Activated T-cell treated with anti-CD3 and anti-CD28 coated beads, Interleukin-2, amount 50 U/mL, for 48 hours (primary cell): Measurements from ENCODE around the gene CDH13.

Experiments
- DNase-seq, 2 experiments: peaks; one replicate each; pipeline ENCODE4 v3.0.0-alpha.2; 2020

The CDH13 gene

DNA sequence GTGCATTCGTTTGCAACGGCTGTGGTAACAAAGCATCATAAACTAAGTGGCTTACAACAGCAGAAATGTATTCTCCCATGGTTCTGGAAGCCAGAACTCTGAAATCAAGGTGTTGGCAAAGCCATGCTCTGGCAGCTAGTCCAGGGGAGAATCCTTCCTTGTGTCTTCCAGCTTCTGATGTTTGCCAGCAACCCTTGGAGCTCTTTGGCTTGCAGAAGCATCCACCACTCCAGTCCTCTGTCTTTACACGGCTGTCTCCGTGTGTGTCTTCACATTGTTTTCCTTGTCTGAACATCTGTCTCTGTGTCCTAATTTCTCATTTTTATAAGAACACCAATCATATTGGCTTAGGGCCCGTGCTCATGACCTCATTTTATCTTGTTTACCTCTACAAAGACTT lies 915.7 kb downstream of the CDH13 start:
- DNase-seq: no peak

- no peak for DNase-seq
Observed at GRCh38 chr16:83549316-83550182, 922.8 kb downstream of the CDH13 start.

DNA sequence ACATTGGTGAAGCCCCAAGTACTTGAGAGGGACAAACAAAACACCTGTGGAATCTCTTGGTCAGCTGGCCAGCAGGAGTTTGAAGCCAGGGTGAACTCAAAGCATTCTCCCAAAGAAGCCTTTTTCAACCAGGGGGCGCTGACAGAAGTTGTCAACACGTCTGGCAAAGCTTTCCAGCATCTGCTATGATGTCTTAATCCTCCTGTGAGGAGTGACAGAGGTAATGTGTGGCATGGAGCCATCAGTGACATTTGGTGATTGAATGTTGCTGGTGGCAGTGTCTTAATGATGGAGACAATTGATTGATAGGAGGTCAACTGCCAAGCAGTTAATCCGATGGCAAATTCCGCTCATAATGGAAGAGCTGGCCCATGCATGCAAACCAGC lies 923.4 kb downstream of the CDH13 start:
- no peak for DNase-seq

DNA sequence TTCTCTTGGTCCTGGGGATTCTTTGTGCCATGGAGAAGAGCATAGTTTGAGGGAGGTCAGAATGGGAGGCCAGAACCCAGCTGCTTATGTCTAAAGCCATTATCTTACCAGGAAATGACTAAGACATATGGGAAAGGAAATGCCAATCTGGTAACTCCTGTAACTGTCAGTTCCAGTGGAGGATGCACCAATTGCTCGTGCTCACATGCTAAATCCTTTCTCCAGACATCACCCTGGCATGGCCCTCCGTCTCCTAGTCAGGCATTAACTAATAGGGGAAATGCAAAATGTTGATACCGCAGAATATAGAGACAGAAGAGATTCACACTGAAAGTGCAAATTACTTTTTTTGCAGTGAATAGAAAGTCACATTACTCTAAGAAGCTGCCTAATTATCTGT lies 925.5 kb downstream of the CDH13 start:
- no peak for DNase-seq

DNA sequence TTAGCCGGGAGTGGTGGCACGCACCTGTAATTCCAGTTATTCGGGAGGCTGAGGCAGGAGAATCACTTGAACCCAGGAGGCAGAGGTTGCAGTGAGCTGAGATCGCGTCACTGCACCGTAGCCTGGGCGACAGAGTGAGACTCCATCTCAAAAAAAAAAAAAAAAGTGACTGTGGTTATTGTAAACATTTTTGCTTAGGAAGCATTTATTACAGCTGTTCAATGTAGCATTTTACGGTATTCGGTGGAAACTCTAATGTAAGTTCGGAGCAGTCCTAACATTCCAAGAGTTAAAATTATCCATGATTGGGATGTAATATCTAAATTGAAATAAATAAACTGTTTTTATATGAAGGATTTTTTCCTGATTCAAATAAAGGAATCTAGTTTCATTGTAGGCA lies 926.2 kb downstream of the CDH13 start:
- no peak for DNase-seq

DNA sequence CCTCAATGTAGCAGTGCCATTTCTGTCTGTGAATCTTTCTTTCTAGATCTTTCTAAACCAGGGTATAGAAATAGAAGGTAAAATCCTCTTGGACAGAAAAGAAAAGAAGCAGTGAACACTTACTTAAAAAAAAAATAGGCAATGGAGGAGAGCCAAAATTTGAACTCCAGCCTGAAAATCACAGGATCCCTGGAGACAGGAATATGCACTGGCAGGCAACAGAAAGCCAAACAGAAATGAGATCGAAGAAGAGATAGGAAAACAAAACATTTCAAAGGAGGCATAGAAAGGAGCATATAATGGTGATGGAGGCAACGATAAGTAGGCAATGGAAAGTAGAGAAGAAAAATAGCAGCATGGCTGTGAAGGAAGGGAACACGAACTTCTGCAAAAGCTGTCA lies 927.3 kb downstream of the CDH13 start:
- DNase-seq: no peak

DNA sequence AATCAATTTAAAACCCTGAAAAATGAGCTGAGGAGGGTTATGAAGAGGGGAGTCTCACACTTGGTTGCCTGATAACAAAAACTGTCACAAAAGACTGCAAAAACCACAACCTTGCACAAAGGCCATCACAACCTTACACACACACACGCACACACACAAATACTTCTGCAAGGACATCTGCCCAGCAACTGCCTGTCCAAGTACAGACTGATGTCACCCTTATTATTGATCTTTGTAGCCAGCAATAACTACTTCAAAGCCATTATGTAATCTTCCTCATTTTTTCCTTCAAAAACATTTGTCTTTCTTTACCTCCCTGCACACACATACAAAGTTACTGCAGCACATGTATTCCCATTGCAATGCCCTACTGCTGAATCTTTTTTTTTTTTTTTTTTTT lies 927.8 kb downstream of the CDH13 start:
- no peak for DNase-seq

GRCh38 chr16:83561876-83562275 lies 935.1 kb downstream of the CDH13 start:
- no peak for DNase-seq

GRCh38 chr16:83568345-83568744 lies 941.6 kb downstream of the CDH13 start:
- no peak for DNase-seq

DNA sequence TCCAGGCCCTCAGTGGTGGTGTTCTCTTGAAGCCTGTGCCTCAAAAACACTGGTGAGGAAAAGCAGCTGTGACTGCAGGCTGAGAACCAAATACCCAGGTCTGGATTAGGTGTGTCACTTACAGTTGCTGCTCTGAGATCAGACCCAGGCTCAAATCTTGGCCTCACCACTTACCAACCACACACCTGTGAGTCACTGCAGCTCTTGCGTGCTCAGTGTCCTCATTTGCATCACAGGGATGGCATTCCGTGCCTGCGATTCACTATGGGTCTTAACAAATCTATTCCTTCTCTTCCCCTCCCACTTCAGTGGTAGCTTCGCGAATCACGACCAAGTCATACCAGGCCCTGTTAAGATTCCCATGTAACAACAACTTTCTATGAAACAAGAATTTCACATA lies 947.6 kb downstream of the CDH13 start:
- DNase-seq: no peak

- DNase-seq: no peak
Observed at GRCh38 chr16:83577078-83577745, 950.4 kb downstream of the CDH13 start.

GRCh38 chr16:83578171-83578570 lies 951.4 kb downstream of the CDH13 start:
- no peak for DNase-seq

DNA sequence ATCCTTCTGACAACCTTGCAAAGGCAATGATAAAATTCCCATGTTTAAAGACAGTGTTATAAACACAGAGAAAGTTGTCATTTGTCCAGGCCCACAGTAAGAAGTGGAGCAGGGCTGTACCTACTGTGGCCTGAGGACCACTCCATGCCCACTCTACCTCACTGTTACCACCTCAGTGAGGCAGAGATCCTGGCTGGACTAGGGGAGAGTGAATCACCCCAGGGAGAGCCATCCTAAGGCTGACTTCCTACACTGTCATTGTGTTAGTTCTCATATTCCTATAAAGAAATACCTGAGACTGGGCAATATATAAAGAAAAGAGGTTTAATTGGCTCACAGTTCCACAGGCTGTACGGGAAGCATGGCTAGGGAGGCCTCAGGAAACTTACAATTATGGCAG lies 952.3 kb downstream of the CDH13 start:
- DNase-seq: no peak

DNA sequence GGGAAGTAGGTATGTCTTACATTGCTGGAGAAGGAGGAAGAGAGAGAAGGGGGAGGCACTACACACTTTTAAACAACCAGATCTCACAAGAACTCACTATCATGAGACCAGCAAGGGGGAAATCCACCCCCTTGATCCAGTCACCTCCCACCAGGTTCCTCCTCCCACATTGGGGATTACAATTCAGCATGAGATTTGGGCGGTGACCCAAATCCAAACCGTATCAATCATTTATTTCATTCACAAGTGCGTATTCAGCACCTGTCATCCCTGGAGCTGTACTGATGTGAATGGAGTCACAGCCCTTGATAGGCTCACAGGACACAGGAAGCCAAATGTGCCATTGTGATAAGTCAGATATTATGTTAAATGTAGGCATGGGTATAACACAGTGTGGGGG lies 952.7 kb downstream of the CDH13 start:
- DNase-seq: no peak

DNA sequence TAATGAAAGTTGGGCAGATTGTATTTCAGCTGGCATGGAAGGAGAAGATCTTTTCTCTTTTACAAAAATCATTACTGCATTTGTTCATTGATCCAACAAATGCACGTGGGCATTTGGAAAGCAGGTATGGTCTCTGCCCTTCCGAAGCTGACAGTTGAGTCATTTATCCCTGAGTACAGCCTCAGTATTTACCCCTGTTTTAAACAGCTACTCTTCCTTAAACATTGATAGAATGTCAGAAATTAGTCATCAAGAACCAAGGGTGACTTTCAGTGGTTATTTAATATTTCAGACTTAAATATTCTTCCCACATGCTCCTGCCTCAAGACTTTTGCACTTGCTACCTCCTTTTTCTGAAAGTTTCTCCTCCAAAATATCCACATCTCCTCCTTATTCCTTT lies 954.3 kb downstream of the CDH13 start:
- no peak for DNase-seq

DNA sequence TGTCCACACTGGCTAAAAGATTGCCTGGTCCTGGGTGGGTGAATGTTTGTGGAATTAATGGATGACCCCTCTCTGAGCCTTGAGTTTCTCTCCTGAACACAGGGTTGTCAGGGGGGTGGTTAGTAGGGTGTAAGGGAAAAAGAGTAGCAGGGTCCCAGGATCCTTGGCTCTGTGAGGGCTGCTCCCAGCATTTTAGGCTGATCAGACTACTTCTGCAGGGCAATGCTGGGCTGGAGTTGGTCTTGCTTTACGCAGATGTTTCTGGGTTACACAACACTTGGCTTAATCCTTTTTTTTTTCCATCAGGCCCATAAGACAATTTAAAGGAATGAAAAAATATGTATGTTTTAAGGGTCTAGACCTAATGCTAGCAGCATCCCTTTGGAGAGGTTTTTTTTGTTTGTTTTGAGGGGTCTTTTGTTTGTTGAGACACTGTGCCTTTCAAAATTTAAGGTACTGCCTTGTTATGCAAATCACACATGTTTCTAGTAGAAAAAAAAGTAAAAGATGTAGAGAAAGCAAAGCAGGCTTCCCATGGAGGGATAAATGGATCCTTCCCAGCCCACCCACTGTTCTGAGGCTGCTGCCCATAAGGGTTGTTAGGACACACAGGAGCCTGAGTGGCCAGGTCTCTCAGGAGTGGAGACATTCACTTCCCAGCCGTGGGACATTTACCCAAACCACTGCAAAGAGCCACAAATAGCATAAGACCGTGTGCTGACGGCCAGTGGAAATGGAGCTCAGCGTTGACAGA lies 955.4 kb downstream of the CDH13 start:
- DNase-seq: no peak

- no peak for DNase-seq
Observed at GRCh38 chr16:83586036-83586435, 959.3 kb downstream of the CDH13 start.

DNA sequence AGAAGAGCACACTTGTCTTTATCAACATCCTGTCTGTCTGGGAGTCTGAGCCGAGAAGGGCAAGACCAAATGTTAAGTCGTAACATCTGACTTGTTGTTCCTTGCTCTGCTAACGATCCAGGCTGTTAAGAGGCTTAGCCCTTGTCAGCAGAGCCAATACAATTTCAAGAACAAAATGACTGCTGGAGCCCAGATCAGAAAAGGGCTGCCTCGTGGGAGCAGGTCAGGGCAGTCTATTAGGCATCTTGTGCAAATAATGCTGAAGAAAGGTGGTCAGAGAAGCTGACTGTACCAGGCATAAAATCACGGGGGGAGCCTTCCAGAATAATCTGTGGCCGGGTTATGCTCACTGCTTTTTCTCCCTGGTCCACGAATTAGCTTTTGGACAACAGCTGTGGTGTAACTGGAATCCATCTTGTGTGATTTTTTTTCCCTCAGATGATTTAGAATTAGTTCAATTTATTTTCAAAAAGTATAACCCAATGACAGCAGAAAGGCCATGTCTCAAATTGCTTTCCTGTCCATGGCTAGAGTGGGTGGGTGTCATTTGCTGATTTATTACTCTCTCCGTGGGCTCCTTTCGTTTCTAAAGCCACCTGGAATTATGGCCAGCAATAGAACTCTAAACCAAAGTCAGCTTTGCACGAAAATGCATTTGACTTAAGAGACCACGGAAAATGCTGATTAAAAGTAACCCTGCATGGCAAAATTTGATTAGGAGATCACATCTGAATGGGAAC lies 959.9 kb downstream of the CDH13 start:
- DNase-seq: no peak

- DNase-seq: no peak
Observed at GRCh38 chr16:83587201-83587600, 960.4 kb downstream of the CDH13 start.

DNA sequence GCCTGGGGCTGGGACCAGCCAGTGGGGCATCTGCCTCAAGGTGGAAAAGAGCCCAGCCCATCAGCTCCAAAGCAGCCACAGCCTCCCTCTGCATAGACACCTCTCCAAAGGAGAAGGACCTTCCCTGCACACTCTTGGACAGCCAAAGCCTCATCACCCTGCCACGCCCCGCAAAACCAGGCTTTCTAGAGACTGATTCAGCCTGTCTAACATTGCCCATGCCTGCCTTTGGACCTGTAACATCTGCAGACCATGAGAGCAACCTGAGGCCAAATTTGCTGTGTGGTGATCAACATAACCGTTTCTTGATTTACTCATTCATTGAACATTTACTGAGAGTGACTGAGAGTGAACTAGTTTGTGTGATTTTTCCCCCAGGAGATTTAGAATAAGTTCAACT lies 961.3 kb downstream of the CDH13 start:
- DNase-seq: no peak

DNA sequence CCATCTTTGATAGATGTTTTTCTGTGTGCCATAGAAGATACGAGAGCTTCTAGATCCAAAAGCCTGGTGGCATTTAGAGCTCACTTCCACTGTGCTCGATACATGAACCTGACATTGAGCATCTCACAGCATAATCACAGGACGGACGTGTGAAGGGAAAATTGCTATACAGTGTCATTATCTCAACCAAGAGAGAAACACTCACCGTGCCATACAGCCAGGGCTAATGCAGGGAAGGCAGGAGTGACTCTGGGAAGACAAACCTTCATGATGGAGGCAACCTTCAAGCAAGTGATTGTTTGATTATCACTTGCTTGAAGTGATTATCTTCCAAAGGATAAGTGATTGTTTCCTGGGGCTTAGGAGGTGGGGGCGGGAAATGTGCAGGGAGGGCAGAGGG lies 962.8 kb downstream of the CDH13 start:
- no peak for DNase-seq

DNA sequence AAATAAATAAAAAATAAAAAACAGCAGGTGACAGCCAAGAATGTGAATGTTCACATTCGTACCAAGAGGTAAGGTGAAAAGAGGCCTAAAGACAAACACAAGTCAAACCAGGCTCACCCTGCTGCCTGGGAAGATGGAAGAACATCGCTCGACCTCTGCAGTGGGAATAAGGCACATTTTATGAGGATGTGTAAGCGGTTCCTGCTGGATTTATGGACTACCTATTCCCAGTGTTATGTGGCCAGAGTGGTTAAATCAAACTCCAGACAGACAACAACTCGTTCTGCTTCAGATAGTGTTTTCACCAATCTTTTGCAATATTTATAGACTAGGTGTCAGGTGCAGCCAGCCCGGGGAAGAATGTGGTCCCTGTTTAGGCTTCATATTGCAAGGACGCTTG lies 966.0 kb downstream of the CDH13 start:
- DNase-seq: no peak

DNA sequence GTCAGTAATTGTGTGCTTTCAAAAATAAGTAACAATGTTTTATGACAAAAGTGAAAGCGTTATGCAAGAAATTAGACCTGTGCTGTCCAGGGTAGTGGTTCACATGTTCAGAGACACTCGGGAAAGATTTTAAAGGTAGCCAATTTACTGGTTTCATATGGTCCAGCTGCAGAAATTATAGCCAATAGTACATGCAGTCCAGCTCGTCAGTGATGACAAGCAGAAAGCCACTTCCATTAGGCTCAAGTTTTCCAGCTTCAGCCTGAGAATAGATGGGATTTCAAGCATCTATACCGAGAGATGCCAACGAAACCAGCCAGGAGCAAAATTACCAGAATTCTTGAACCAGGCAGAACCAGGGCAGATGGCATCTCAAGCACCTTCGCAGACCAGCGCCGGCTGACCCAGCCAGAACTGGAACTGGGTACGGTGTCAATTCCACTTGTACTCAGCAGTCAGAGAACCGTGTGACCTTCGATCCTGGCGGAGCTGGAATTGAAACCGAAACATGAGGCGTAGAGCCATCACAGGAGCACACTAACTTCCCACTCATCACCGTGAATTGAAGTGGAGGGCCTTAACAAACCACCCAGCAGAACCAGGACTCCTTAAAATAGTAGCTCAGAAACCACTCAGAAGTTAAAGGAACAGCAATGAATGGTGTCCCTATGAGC lies 973.2 kb downstream of the CDH13 start:
- DNase-seq: no peak
